Measurements from ENCODE around the gene GUCY1A1. TPM values are rescaled to one million over a fixed set of nuclear protein-coding genes. Genes with fewer than 3 reads are reported as not detected.

The GUCY1A1 gene
- total RNA-seq, 1 experiment from 2014 or later = 0.20 TPM

GRCh38 chr4:155696726-155697125, 30.1 kb downstream of the GUCY1A1 start:
- Mint-ChIP-seq H3K4me3 (no peak overlapping the region), H3K4me1 (no peaks in the 10 kb centered on the region), H3K27ac (no peak overlapping the region), H3K27me3 (ENCODE audit: low read depth) (no peaks in the 10 kb centered on the region), H3K9me3 (no peaks in the 10 kb centered on the region), H3K36me3 (no peaks in the 10 kb centered on the region)
- POLR2A ChIA-PET = no interaction called here
- ATAC-seq (no peak), DNase-seq (ENCODE audit: low spot score) (no peak)
- no peak for TF ChIP-seq ZSCAN18 (CRISPR knock-in tag; IDR thresholded peaks at IDR 0.05)
- no peak for TF ChIP-seq ZMAT4 (CRISPR knock-in tag; IDR thresholded peaks at IDR 0.05)
- no peak for TF ChIP-seq USF1 (CRISPR knock-in tag; IDR thresholded peaks at IDR 0.05)
- TF ChIP-seq ZNF263 (CRISPR knock-in tag; IDR thresholded peaks at IDR 0.05; ENCODE audit: low read depth) = no peak
- no peak for TF ChIP-seq ARID4B (CRISPR knock-in tag; IDR thresholded peaks at IDR 0.05; ENCODE audit: borderline replicate concordance)
- no peak for TF ChIP-seq TCF7 (CRISPR knock-in tag; IDR thresholded peaks at IDR 0.05; ENCODE audit: low read depth)
- no peak for TF ChIP-seq RELA (CRISPR knock-in tag; IDR thresholded peaks at IDR 0.05; ENCODE audit: borderline replicate concordance)
- TF ChIP-seq ETV6 (CRISPR knock-in tag; IDR thresholded peaks at IDR 0.05) = no peak
- TF ChIP-seq TEAD1 (CRISPR knock-in tag; IDR thresholded peaks at IDR 0.05) = no peak
- TF ChIP-seq ZNF396 (CRISPR knock-in tag; IDR thresholded peaks at IDR 0.05; ENCODE audit: borderline replicate concordance) = no peak
- TF ChIP-seq JUN (CRISPR knock-in tag; IDR thresholded peaks at IDR 0.05) = no peak
- no peak for TF ChIP-seq SMAD3 (CRISPR knock-in tag; IDR thresholded peaks at IDR 0.05; ENCODE audit: borderline replicate concordance)
- TF ChIP-seq ATF1 (CRISPR knock-in tag; IDR thresholded peaks at IDR 0.05) = no peak
- TF ChIP-seq CREB1 (CRISPR knock-in tag; IDR thresholded peaks at IDR 0.05) = no peak
- no peak for TF ChIP-seq ZBTB43 (CRISPR knock-in tag; IDR thresholded peaks at IDR 0.05)
- TF ChIP-seq ZNF232 (CRISPR knock-in tag; IDR thresholded peaks at IDR 0.05) = no peak
- TF ChIP-seq ATF6 (CRISPR knock-in tag; IDR thresholded peaks at IDR 0.05) = no peak
- no peak for TF ChIP-seq ZNF121 (CRISPR knock-in tag; IDR thresholded peaks at IDR 0.05)
- TF ChIP-seq MYBL2 (CRISPR knock-in tag; IDR thresholded peaks at IDR 0.05) = no peak
- CTCF ChIA-PET = interaction anchor here (0.6 kb wide), 1 partner anchor 93 kb away, joined by 3 read pairs; no protein-coding TSS in a partner anchor

All from WTC11 (cell line).